Colonic mucosa (tissue), 4 donors: ENCODE measurements around the gene WDR47. TPM values are rescaled to one million over a fixed set of nuclear protein-coding genes. Genes with fewer than 3 reads are reported as not detected.
"Not testable (repeated sequence)": the region's sequence is repeated elsewhere in the genome, so short reads cannot be mapped to it uniquely, and the experiment has no call there.

Experiments
- DNase-seq: peaks from one replicate; pipeline ENCODE4 v3.0.0-alpha.2; 2020
- H3K27ac ChIP-seq: fragments of 200-600 bp; one replicate; pipeline ENCODE4 v1.8.0; 2021
- H3K27me3 ChIP-seq: fragments of 200-600 bp; one replicate; pipeline ENCODE4 v1.8.0; 2021
- H3K36me3 ChIP-seq: fragments of 200-600 bp; one replicate; pipeline ENCODE4 v1.8.0; 2021
- H3K4me1 ChIP-seq: fragments of 200-600 bp; one replicate; pipeline ENCODE4 v1.8.0; 2021; ENCODE audit warnings: mild to moderate bottlenecking
- H3K4me3 ChIP-seq: fragments of 200-600 bp; one replicate; pipeline ENCODE4 v1.8.0; 2021
- H3K9ac ChIP-seq, 2 donors: one replicate each; pipeline ENCODE4 v1.7.0; 2013; ENCODE audit warnings: control low read depth in 2 of 2, low read depth in 2 of 2, low read length in 2 of 2
- H3K9me3 ChIP-seq: fragments of 200-600 bp; one replicate; pipeline ENCODE4 v1.8.0; 2021
- CTCF ChIP-seq: fragments of 200-600 bp; IDR thresholded peaks from one replicate; pipeline ENCODE4 v1.8.0; 2022; ENCODE audit warnings: antibody characterized with exemption, mild to moderate bottlenecking
- intact Hi-C: fragments of 100-400 bp; cut with DNase I; formaldehyde crosslinking; loops from one replicate; pipeline ENCODE4 v1.14.1; 2022
- total RNA-seq, 2 donors: library from RNA; stranded (reverse); fragmentation: NEBNext Ultra II Directional in 1 of 2; extraction: Animal tissue kit (Norgen Biotek cat#: 25700) in 1 of 2; gene quantifications; one replicate each; pipeline ENCODE4 v1.2.1, GENCODE V29; 2021
- donor health status: healthy.
- donor health status: DM: no; HTN: no; CAD: no.
- donor health status: DM: no; HTN: no; CAD: no.

The WDR47 gene
- total RNA-seq, 2 donors from 2014 or later, result 5.2 to 7.7 TPM

GRCh38 chr1:109020693-109021257 is 21.1 kb downstream of the WDR47 start:
- Histone ChIP-seq H3K27me3 (no peaks in the 10 kb centered on the region), H3K4me1 (no peaks in the 10 kb centered on the region), H3K9me3 (no peaks in the 10 kb centered on the region), H3K36me3 (no peaks in the 10 kb centered on the region), H3K27ac (no peak overlapping the region), H3K4me3 (no peak overlapping the region), H3K9ac (no peak overlapping the region)
- no peak for DNase-seq
- no peak for TF ChIP-seq CTCF
- intact Hi-C loops, result no loop called here

- H3K27me3 ChIP-seq, H3K9me3 ChIP-seq, intact Hi-C loops, H3K9ac ChIP-seq, H3K27ac ChIP-seq, H3K4me1 ChIP-seq, H3K4me3 ChIP-seq, H3K36me3 ChIP-seq, DNase-seq: not testable (repeated sequence)
These were observed 24.2 kb downstream of the WDR47 start for GRCh38 chr1:109017719-109018118.

- intact Hi-C loops, result no loop called here
- no peak for DNase-seq
- no peak for TF ChIP-seq CTCF
- Histone ChIP-seq H3K27ac (no peak overlapping the region), H3K9ac (no peak overlapping the region), H3K36me3 (no peaks in the 10 kb centered on the region), H3K9me3 (no peaks in the 10 kb centered on the region), H3K4me1 (no peaks in the 10 kb centered on the region), H3K27me3 (no peaks in the 10 kb centered on the region), H3K4me3 (no peak overlapping the region)
These were observed 24.8 kb downstream of the WDR47 start for GRCh38 chr1:109017134-109017533.

DNA sequence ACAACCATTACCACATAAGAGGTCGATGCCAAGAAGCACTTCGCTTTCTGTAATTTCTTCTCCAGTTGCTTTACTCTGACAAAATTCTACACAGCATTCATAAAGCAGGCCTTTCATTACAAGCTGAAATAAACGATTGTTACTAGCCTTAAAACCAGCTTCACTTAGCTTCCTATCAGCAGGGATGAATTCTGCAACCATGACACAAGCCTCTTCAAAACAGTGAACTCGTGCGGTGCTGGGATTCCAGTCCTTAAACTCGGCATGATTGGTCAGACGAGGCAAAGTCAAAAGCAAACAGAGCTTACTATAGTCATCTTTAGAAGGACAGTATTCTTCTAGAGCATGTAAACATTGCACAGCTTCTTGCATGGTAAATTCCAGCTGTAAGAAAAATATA is 30.6 kb downstream of the WDR47 start:
- intact Hi-C loops, result no loop called here
- no peaks in the 10 kb centered on the region for H3K36me3 ChIP-seq
- H3K9ac ChIP-seq, result no peak overlapping the region
- no peaks in the 10 kb centered on the region for H3K27me3 ChIP-seq
- H3K27ac ChIP-seq, result no peak overlapping the region
- DNase-seq, result no peak
- H3K4me1 ChIP-seq, result no peaks in the 10 kb centered on the region
- no peak for TF ChIP-seq CTCF
- H3K9me3 ChIP-seq, result no peaks in the 10 kb centered on the region
- no peak overlapping the region for H3K4me3 ChIP-seq

- H3K9ac ChIP-seq, DNase-seq, H3K4me3 ChIP-seq, H3K36me3 ChIP-seq, H3K27ac ChIP-seq, H3K27me3 ChIP-seq, H3K9me3 ChIP-seq, intact Hi-C loops, H3K4me1 ChIP-seq: not testable (repeated sequence)
These were observed 45.3 kb downstream of the WDR47 start for GRCh38 chr1:108996622-108997021.

- no peak for TF ChIP-seq CTCF
- no peak for DNase-seq
- Histone ChIP-seq H3K36me3 (no peaks in the 10 kb centered on the region), H3K4me3 (no peak overlapping the region), H3K4me1 (no peaks in the 10 kb centered on the region), H3K9me3 (no peaks in the 10 kb centered on the region), H3K9ac (no peak overlapping the region), H3K27ac (no peak overlapping the region), H3K27me3 (no peaks in the 10 kb centered on the region)
- intact Hi-C loops, result no loop called here
These were observed 58.8 kb downstream of the WDR47 start for GRCh38 chr1:108983114-108983513.
